Liver (tissue), 9 donors: Measurements from ENCODE around the gene CREBBP. TPM values are rescaled to one million over a fixed set of nuclear protein-coding genes. Genes with fewer than 3 reads are reported as not detected.
A peak's percentile ranks its signal among the peaks of the same experiment; 100 is the strongest.

ENCODE experiments used
- DNase-seq: peaks from one replicate; pipeline ENCODE4 v3.0.0-alpha.2; 2017; ENCODE audit warnings: low spot score
- H3K27ac ChIP-seq, 2 donors: one replicate each; pipeline ENCODE4 v1.7.0; 2013; ENCODE audit warnings: inconsistent platforms in 2 of 2, low read length in 2 of 2, control low read depth in 1 of 2, low read depth in 1 of 2, mild to moderate bottlenecking in 1 of 2
- H3K27me3 ChIP-seq, 4 donors: one replicate each; pipeline versions ENCODE4 v1.6.1 to v1.7.0; 2013; ENCODE audit warnings: low read length in 3 of 4, inconsistent platforms in 1 of 4, mild to moderate bottlenecking in 1 of 4, moderate library complexity in 1 of 4; ENCODE audit not compliant: control insufficient read depth in 4 of 4, insufficient read depth in 4 of 4
- H3K36me3 ChIP-seq, 4 donors: one replicate each; pipeline versions ENCODE4 v1.6.1 to v1.7.0; 2013; ENCODE audit warnings: low read length in 3 of 4, mild to moderate bottlenecking in 3 of 4, low read depth in 1 of 4, moderate library complexity in 1 of 4; ENCODE audit not compliant: control insufficient read depth in 4 of 4, insufficient read depth in 3 of 4
- H3K4me1 ChIP-seq, 4 donors: one replicate each; pipeline versions ENCODE4 v1.6.1 to v1.7.0; 2013; ENCODE audit warnings: low read length in 3 of 4, mild to moderate bottlenecking in 3 of 4, moderate library complexity in 1 of 4; ENCODE audit not compliant: control insufficient read depth in 4 of 4, insufficient read depth in 4 of 4
- H3K4me3 ChIP-seq, 3 donors: one replicate each; pipeline versions ENCODE4 v1.6.1 to v1.7.0; 2013; ENCODE audit warnings: low read length in 3 of 3, control low read depth in 1 of 3, low read depth in 1 of 3, mild to moderate bottlenecking in 1 of 3
- H3K9ac ChIP-seq, 2 donors: one replicate each; pipeline ENCODE4 v1.7.0; 2013; ENCODE audit warnings: low read length in 2 of 2, mild to moderate bottlenecking in 2 of 2, moderate library complexity in 2 of 2, control low read depth in 1 of 2, low read depth in 1 of 2
- H3K9me3 ChIP-seq, 4 donors: one replicate each; pipeline versions ENCODE4 v1.6.1 to v1.7.0; 2013; ENCODE audit warnings: low read length in 3 of 4; ENCODE audit not compliant: control insufficient read depth in 4 of 4
- ATF3 ChIP-seq: IDR thresholded peaks from 2 replicates; pipeline ENCODE4 v1.6.1; 2016; ENCODE audit warnings: antibody characterized with exemption
- CTCF ChIP-seq: fragments of 150-350 bp; IDR thresholded peaks from 2 replicates; pipeline ENCODE4 v1.5.1; 2017; ENCODE audit warnings: improper control_type of control experiment, low read depth, low read length; ENCODE audit not compliant: missing input control
- EGR1 ChIP-seq, 2 donors: IDR thresholded peaks; 2 replicates each; pipeline ENCODE4 v1.6.1; 2016 to 2018; ENCODE audit warnings: antibody characterized with exemption in 2 of 2, low read depth in 2 of 2
- FOXA1 ChIP-seq: IDR thresholded peaks from 2 replicates; pipeline ENCODE4 v1.6.1; 2016; ENCODE audit warnings: antibody characterized with exemption
- GABPA ChIP-seq, 2 donors: IDR thresholded peaks in 1 of 2; conservative IDR thresholded peaks in 1 of 2; 2 replicates each; pipeline ENCODE4 v1.6.1; 2016; ENCODE audit warnings: antibody characterized with exemption in 2 of 2, mild to moderate bottlenecking in 1 of 2, moderate library complexity in 1 of 2
- HNF4A ChIP-seq, 2 donors: conservative IDR thresholded peaks; 2 replicates each; pipeline ENCODE4 v1.6.1; 2016; ENCODE audit warnings: antibody characterized with exemption in 2 of 2, mild to moderate bottlenecking in 2 of 2
- HNF4G ChIP-seq: IDR thresholded peaks from 2 replicates; pipeline ENCODE4 v1.6.1; 2016; ENCODE audit warnings: antibody characterized with exemption
- JUND ChIP-seq, 2 donors: IDR thresholded peaks; 2 replicates each; pipeline ENCODE4 v1.6.1; 2016; ENCODE audit warnings: antibody characterized with exemption in 2 of 2
- MAX ChIP-seq: IDR thresholded peaks from 2 replicates; pipeline ENCODE4 v1.6.1; 2016; ENCODE audit warnings: antibody characterized with exemption
- REST ChIP-seq: IDR thresholded peaks from 2 replicates; pipeline ENCODE4 v1.6.1; 2016; ENCODE audit warnings: antibody characterized with exemption, mild to moderate bottlenecking
- SP1 ChIP-seq: IDR thresholded peaks from 2 replicates; pipeline ENCODE4 v1.6.1; 2018; ENCODE audit warnings: antibody characterized with exemption, mild to moderate bottlenecking
- TAF1 ChIP-seq: conservative IDR thresholded peaks from 2 replicates; pipeline ENCODE4 v1.6.1; 2016; ENCODE audit warnings: antibody characterized with exemption, mild to moderate bottlenecking
- ZBTB33 ChIP-seq: IDR thresholded peaks from 2 replicates; pipeline ENCODE4 v1.6.1; 2016; ENCODE audit warnings: antibody characterized with exemption
- WGBS: extraction: QIAGEN DNeasy Blood & Tissue Kit; methylation state at CpG from one replicate; pipeline ENCODE4 v1.1.7; 2013; 5-methylcytosine and 5-hydroxymethylcytosine counted together
- polyA plus RNA-seq, 2 donors: library from polyadenylated mRNA; stranded (reverse) in 1 of 2; unstranded in 1 of 2; fragments of 200-250 nt in 1 of 2; fragments of >200 nt in 1 of 2; fragmentation: Nextera tagmentation in 1 of 2; extraction: Ambion mirVana in 1 of 2; gene quantifications; one replicate each; pipeline versions ENCODE4 v1.2.1 to v1.2.3, GENCODE V29; 2013 to 2015
- total RNA-seq, 2 donors: library from RNA; depleted of rRNA; stranded (reverse); fragments of >200 nt; gene quantifications; one replicate each; pipeline ENCODE4 v1.2.3, GENCODE V29; 2014
- donor health status: healthy.
- donor health status: healthy.
- donor health status: healthy.
- donor health status: healthy.
- donor health status: healthy.

Gene CREBBP
- total and polyA plus RNA-seq, 4 donors: 7.0 to 25.8 (median 19.5) TPM

- no peak overlapping the region for H3K4me3 ChIP-seq
- H3K4me1 ChIP-seq: peaks cover 1 to 11% (median 7%) of the 10 kb centered on the region in 4 donors
- peaks cover 0 to 2% (median under 1%) of the 10 kb centered on the region in 4 donors for H3K36me3 ChIP-seq
Observed at GRCh38 chr16:3835089-3835602, 45.4 kb downstream of the CREBBP start.

GRCh38 chr16:3832668-3833067 lies 47.8 kb downstream of the CREBBP start:
- Histone ChIP-seq H3K27me3 (no peaks in the 10 kb centered on the region), H3K4me1 (peaks cover 1 to 11% (median 7%) of the 10 kb centered on the region in 4 donors), H3K4me3 (no peak overlapping the region), H3K9ac (no peak overlapping the region), H3K36me3 (peaks cover 0 to 2% (median 2%) of the 10 kb centered on the region in 4 donors), H3K9me3 (no peaks in the 10 kb centered on the region), H3K27ac (no peak overlapping the region)
- DNase-seq: no peak
- TF ChIP-seq TAF1 (no peak), GABPA (IDR thresholded peaks at IDR 0.05 in 1 of 2, conservative IDR thresholded peaks at IDR 0.05 in 1 of 2) (no peak), HNF4G (no peak), ZBTB33 (no peak), CTCF (no peak), JUND (IDR thresholded peaks at IDR 0.05) (no peak), EGR1 (IDR thresholded peaks at IDR 0.05; ENCODE audit: low read depth in 2 of 2) (no peak), ATF3 (no peak), FOXA1 (no peak), REST (no peak), MAX (no peak), SP1 (no peak)
- 98% methylated on average over 4 of the region's 4 CpGs for WGBS

More at GRCh38 chr16:3835089-3835602, 45.4 kb downstream of the CREBBP start:
- TF ChIP-seq ZBTB33 (no peak), HNF4A (conservative IDR thresholded peaks at IDR 0.05) (peak; percentile 6 to 25)
- Histone ChIP-seq H3K9ac (no peak overlapping the region), H3K9me3 (no peaks in the 10 kb centered on the region), H3K27me3 (no peaks in the 10 kb centered on the region), H3K27ac (no peak overlapping the region)
- 43% methylated on average over 7 of the region's 7 CpGs for WGBS
- no peak for DNase-seq
